BJ (cell line): Measurements from ENCODE around the gene PCTP. TPM values are rescaled to one million over a fixed set of nuclear protein-coding genes. Genes with fewer than 3 reads are reported as not detected.

Source experiments
- CTCF ChIA-PET: fragments of 350-600 bp; formaldehyde crosslinking; extraction: SDS; loops from one replicate; lab custom pipeline; 2021; ENCODE audit warnings: antibody characterized with exemption, inconsistent platforms; lab: Yijun Ruan, JAX
- POLR2A ChIA-PET: fragments of 300-600 bp; sonication (Branson Sonifier 250); formaldehyde crosslinking; extraction: SDS; loops from one replicate; lab custom pipeline; 2021; ENCODE audit warnings: antibody characterized with exemption; lab: Charles Lee
- DNase-seq: peaks from one replicate; pipeline ENCODE4 v3.0.0-alpha.2; 2011; ENCODE audit warnings: low read depth
- H3K27me3 ChIP-seq: 2 replicates; pipeline ENCODE4 v1.6.0; 2011; ENCODE audit warnings: low read length; ENCODE audit not compliant: control insufficient read depth, insufficient read depth
- H3K36me3 ChIP-seq: 2 replicates; pipeline ENCODE4 v1.5.1; 2011; ENCODE audit warnings: low read length; ENCODE audit not compliant: control insufficient read depth, insufficient read depth
- H3K4me3 ChIP-seq: 2 replicates; pipeline ENCODE4 v1.5.1; 2011; ENCODE audit warnings: low read depth, mild to moderate bottlenecking, control low read depth, low read length
- CTCF ChIP-seq: IDR thresholded peaks from 2 replicates; pipeline ENCODE4 v1.5.1; 2011; ENCODE audit warnings: low read depth, mild to moderate bottlenecking, control low read depth, inconsistent platforms, low read length, moderate library complexity; ENCODE audit not compliant: insufficient read depth
- polyA plus RNA-seq: library from polyadenylated mRNA; depleted of rRNA; stranded (reverse); fragments of >200 nt; gene quantifications from 2 replicates; pipeline ENCODE4 v1.2.3, GENCODE V29; 2011

PCTP gene
- polyA plus RNA-seq, 1 experiment, result 10.2 TPM

- Histone ChIP-seq H3K27me3 (no peaks in the 10 kb centered on the region), H3K36me3 (no peaks in the 10 kb centered on the region), H3K4me3 (no peak overlapping the region)
- CTCF ChIA-PET, result interaction anchor here (2.5 kb wide), 1 partner anchor 30 kb away, joined by 11 read pairs; no protein-coding TSS in a partner anchor
- POLR2A ChIA-PET, result no interaction called here
- TF ChIP-seq CTCF, result no peak
- no peak for DNase-seq
These were observed 14.6 kb downstream of the PCTP start for GRCh38 chr17:55765472-55765871.

- H3K27me3 ChIP-seq, result no peaks in the 10 kb centered on the region
- H3K4me3 ChIP-seq, result no peak overlapping the region
- CTCF ChIA-PET, result interaction anchor here (0.9 to 6.5 kb wide), 18 partner anchors 8 to 243 kb away, joined by 3 to 68 read pairs (median 6); partner anchors contain the start of genes PCTP and TMEM100
- peaks cover 4% of the 10 kb centered on the region for H3K36me3 ChIP-seq
- TF ChIP-seq CTCF, result no peak
- POLR2A ChIA-PET, result no interaction called here
- no peak for DNase-seq
These were observed 18.2 kb downstream of the PCTP start for GRCh38 chr17:55768936-55769624.

GRCh38 chr17:55769625-55770000, 18.8 kb downstream of the PCTP start:
- no peak for TF ChIP-seq CTCF
- Histone ChIP-seq H3K4me3 (no peak overlapping the region), H3K36me3 (peaks cover 4% of the 10 kb centered on the region), H3K27me3 (no peaks in the 10 kb centered on the region)
- peak; percentile 36 for DNase-seq
- ChIA-PET CTCF (interaction anchor here (0.8 to 6.5 kb wide), 24 partner anchors 8 to 243 kb away, joined by 3 to 68 read pairs (median 5); partner anchors contain the start of genes PCTP and TMEM100), POLR2A (no interaction called here)

GRCh38 chr17:55770196-55770870, 19.5 kb downstream of the PCTP start:
- Histone ChIP-seq H3K4me3 (no peak overlapping the region), H3K27me3 (no peaks in the 10 kb centered on the region), H3K36me3 (peaks cover 4% of the 10 kb centered on the region)
- TF ChIP-seq CTCF, result peak; percentile 46
- POLR2A ChIA-PET, result no interaction called here
- CTCF ChIA-PET, result interaction anchor here (0.7 to 6.5 kb wide), 27 partner anchors 9 to 244 kb away, joined by 3 to 68 read pairs (median 5); partner anchors contain the start of genes PCTP and TMEM100
- no peak for DNase-seq

GRCh38 chr17:55772086-55772485, 21.2 kb downstream of the PCTP start:
- no peak for DNase-seq
- Histone ChIP-seq H3K4me3 (no peak overlapping the region), H3K36me3 (peaks cover 10% of the 10 kb centered on the region), H3K27me3 (no peaks in the 10 kb centered on the region)
- no peak for TF ChIP-seq CTCF
- CTCF ChIA-PET, result interaction anchor here (0.9 to 6.5 kb wide), 9 partner anchors 10 to 246 kb away, joined by 3 to 68 read pairs (median 14); no protein-coding TSS in a partner anchor
- POLR2A ChIA-PET, result no interaction called here
